ENCODE results near the gene FLT1. TPM values are rescaled to one million over a fixed set of nuclear protein-coding genes. Genes with fewer than 3 reads are reported as not detected.

FLT1 gene
- total RNA-seq, 2 experiments from 2014 or later, result 1.6 to 2.5 TPM

DNA sequence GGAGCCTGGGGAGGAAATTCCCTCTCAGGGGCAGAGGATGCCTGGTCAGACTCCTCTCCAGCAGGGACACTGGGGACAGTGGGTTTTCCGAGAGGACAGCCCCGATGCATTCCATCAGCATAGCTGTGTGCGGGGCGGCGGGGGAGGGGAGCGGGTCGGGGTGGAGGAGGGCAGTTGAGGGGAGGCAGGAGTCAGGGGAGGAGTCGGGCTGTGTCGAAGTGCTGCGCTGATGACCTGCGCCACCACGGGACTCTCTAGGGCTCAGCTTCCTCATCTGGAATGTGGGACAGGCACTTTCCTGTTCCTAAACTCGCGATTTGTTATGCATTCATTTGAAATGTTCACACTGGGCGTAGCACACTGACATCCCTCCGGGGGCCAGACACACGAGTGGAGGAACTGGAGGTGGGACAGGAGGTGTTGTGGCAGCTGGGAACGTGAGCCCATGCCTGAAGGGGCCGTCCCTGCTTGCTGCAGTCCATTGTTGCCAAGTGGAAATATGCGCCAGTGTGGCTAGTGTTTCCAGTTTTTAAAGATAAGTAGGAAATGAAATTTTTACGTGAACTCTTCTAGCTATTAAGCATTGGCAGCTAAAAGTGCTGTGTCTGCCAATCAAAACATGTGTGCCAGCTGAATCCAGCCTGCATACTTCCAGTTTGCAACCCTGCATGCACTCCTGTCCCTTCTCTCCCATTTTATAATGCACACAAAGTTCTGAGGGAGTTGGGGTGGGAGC is 43.3 kb downstream of the FLT1 start:
- DNase-seq (ENCODE audit: low spot score), result no peak
- Histone ChIP-seq H3K36me3 (ENCODE audit: insufficient read depth, low read length) (no peaks in the 10 kb centered on the region), H4K20me1 (ENCODE audit: insufficient read depth, low read length) (no peaks in the 10 kb centered on the region), H3K9me3 (ENCODE audit: low read length) (no peaks in the 10 kb centered on the region), H3K9me2 (ENCODE audit: insufficient read depth, low read length) (no peaks in the 10 kb centered on the region), H3K27ac (ENCODE audit: low read depth, low read length, poor library complexity, severe bottlenecking) (no peak overlapping the region), H3K4me3 (ENCODE audit: low read depth, low read length, poor library complexity, severe bottlenecking) (no peak overlapping the region), H2AFZ (ENCODE audit: low read length) (no peak overlapping the region), H3K4me1 (ENCODE audit: insufficient read depth, low read length, poor library complexity, severe bottlenecking) (no peaks in the 10 kb centered on the region), H3K4me2 (ENCODE audit: low read length) (no peak overlapping the region), H3K79me2 (ENCODE audit: insufficient read depth, low read depth, low read length) (no peaks in the 10 kb centered on the region)
- BruUV-seq (replicated peaks), result no TSS peak
- intact Hi-C loops (cut with micrococcal nuclease; ENCODE audit: unreplicated experiment), result no loop called here
- ChIA-PET CTCF (ENCODE audit: unreplicated experiment) (no interaction called here), POLR2A (no interaction called here)
- TF ChIP-seq, protein P1, sequence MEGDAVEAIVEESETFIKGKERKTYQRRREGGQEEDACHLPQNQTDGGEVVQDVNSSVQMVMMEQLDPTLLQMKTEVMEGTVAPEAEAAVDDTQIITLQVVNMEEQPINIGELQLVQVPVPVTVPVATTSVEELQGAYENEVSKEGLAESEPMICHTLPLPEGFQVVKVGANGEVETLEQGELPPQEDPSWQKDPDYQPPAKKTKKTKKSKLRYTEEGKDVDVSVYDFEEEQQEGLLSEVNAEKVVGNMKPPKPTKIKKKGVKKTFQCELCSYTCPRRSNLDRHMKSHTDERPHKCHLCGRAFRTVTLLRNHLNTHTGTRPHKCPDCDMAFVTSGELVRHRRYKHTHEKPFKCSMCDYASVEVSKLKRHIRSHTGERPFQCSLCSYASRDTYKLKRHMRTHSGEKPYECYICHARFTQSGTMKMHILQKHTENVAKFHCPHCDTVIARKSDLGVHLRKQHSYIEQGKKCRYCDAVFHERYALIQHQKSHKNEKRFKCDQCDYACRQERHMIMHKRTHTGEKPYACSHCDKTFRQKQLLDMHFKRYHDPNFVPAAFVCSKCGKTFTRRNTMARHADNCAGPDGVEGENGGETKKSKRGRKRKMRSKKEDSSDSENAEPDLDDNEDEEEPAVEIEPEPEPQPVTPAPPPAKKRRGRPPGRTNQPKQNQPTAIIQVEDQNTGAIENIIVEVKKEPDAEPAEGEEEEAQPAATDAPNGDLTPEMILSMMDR (conservative IDR thresholded peaks at IDR 0.05; ENCODE audit: low read length), result no peak
- no peak for TF ChIP-seq EZH2phosphoT487 (IDR thresholded peaks at IDR 0.05; ENCODE audit: borderline replicate concordance, low read depth, low read length)

DNA sequence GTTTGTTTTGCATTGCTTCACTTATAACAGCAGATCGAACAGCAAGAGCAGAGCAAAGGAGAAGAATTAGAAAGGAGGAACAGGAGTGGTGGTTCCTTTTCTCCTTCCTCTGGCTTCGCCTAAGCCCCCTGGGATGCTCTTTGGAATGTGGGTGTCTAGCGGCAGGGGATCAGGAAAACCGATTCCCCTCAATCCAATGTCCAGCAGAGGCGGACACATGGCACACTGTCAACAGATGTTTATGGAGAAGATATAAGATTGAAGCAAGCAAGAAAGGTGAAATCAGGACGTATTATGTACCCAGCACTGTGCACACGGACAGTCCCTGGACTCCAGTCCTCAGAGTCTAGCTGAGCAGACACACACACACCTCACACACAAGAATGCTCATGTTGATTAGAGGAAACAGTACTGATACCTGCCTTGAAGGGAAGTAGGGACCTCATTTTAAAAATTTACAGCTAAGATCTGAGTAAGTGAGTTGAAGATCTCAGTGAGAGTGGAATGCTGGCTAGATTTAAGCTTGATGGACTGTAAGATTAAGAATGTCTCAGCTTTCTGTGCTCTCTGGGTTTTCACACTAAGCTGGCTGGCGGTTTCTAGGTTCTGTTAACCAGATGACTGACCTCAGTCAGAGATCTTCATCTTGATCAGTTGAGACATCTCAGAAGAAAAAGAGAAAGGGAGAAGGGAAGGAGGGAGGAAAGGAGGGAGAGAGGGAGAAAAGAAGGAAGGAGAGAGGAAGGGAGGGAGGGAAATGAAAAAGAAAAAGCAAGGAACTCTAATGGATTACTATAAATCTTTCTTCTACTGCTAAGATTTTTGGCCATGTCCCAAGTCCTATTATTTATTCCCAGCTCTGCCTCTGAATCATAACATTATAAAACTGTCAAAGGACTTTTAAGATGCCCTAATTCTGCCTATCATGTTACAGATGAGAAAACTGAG is 44.8 kb downstream of the FLT1 start:
- TF ChIP-seq, protein P1 (conservative IDR thresholded peaks at IDR 0.05; ENCODE audit: low read length), result no peak
- TF ChIP-seq EZH2phosphoT487 (IDR thresholded peaks at IDR 0.05; ENCODE audit: borderline replicate concordance, low read depth, low read length), result no peak
- Histone ChIP-seq H3K27ac (ENCODE audit: low read depth, low read length, poor library complexity, severe bottlenecking) (no peak overlapping the region), H3K4me3 (ENCODE audit: low read depth, low read length, poor library complexity, severe bottlenecking) (no peak overlapping the region), H3K36me3 (ENCODE audit: insufficient read depth, low read length) (no peaks in the 10 kb centered on the region), H4K20me1 (ENCODE audit: insufficient read depth, low read length) (no peaks in the 10 kb centered on the region), H3K9me3 (ENCODE audit: low read length) (no peaks in the 10 kb centered on the region), H2AFZ (ENCODE audit: low read length) (no peak overlapping the region), H3K79me2 (ENCODE audit: insufficient read depth, low read depth, low read length) (no peaks in the 10 kb centered on the region), H3K4me1 (ENCODE audit: insufficient read depth, low read length, poor library complexity, severe bottlenecking) (no peaks in the 10 kb centered on the region), H3K9me2 (ENCODE audit: insufficient read depth, low read length) (no peaks in the 10 kb centered on the region), H3K4me2 (ENCODE audit: low read length) (no peak overlapping the region)
- BruUV-seq (replicated peaks), result no TSS peak
- DNase-seq (ENCODE audit: low spot score), result no peak
- CTCF ChIA-PET (ENCODE audit: unreplicated experiment), result no interaction called here
- intact Hi-C loops (cut with micrococcal nuclease; ENCODE audit: unreplicated experiment), result no loop called here
- POLR2A ChIA-PET, result interaction anchor here (0.7 to 0.8 kb wide), 2 partner anchors 25 to 1062 kb away, joined by 3 read pairs; no protein-coding TSS in a partner anchor

All from OCI-LY7 (cell line).